GM12878 (cell line): ENCODE data around the gene HEPACAM. TPM values are rescaled to one million over a fixed set of nuclear protein-coding genes. Genes with fewer than 3 reads are reported as not detected.

ENCODE experiments used
- BACH1 ChIP-seq: fragments of 450-650 bp; IDR thresholded peaks from 2 replicates; pipeline ENCODE4 v1.6.1; 2017; ENCODE audit warnings: mild to moderate bottlenecking, borderline replicate concordance
- BCL11A ChIP-seq: IDR thresholded peaks from 2 replicates; pipeline ENCODE4 v1.6.1; 2011; ENCODE audit warnings: low read depth, low read length
- CEBPB ChIP-seq, 2 experiments: fragments of 150-350 bp in 1 of 2; IDR thresholded peaks; 2 replicates each; pipeline ENCODE4 v1.6.1; 2012 to 2014; ENCODE audit warnings: low read depth in 2 of 2, low read length in 2 of 2, borderline replicate concordance in 1 of 2, inconsistent platforms in 1 of 2
- EGR1 ChIP-seq, 2 experiments: IDR thresholded peaks; 1 replicate in 1 of 2; 2 replicates in 1 of 2; pipeline ENCODE4 v1.6.1; 2011 to 2012; ENCODE audit warnings: low read depth in 2 of 2, low read length in 2 of 2, borderline replicate concordance in 1 of 2, mild to moderate bottlenecking in 1 of 2, moderate library complexity in 1 of 2
- GABPA ChIP-seq: IDR thresholded peaks from 2 replicates; pipeline ENCODE4 v1.6.1; 2014; ENCODE audit warnings: antibody characterized with exemption, low read depth, mild to moderate bottlenecking, inconsistent platforms
- GATAD2B ChIP-seq: fragments of 450-650 bp; conservative IDR thresholded peaks from 2 replicates; pipeline ENCODE4 v1.6.1; 2017; ENCODE audit warnings: low read depth, mild to moderate bottlenecking, moderate library complexity
- IRF4 ChIP-seq: IDR thresholded peaks from 2 replicates; pipeline ENCODE4 v1.6.1; 2011; ENCODE audit warnings: low read depth, low read length
- KDM1A ChIP-seq: fragments of 200-600 bp; sonication (generic); IDR thresholded peaks from 2 replicates; pipeline ENCODE4 v1.6.1; 2016; ENCODE audit warnings: borderline replicate concordance
- NFIC ChIP-seq: IDR thresholded peaks from 2 replicates; pipeline ENCODE4 v1.6.1; 2012; ENCODE audit warnings: low read depth, mild to moderate bottlenecking, inconsistent platforms, low read length, moderate library complexity
- NRF1 ChIP-seq: conservative IDR thresholded peaks from 2 replicates; pipeline ENCODE4 v1.6.1; 2011; ENCODE audit warnings: mild to moderate bottlenecking, low read depth, low read length, improper control_type of control experiment
- PAX8 ChIP-seq: fragments of 450-650 bp; IDR thresholded peaks from 2 replicates; pipeline ENCODE4 v1.6.1; 2017; ENCODE audit warnings: mild to moderate bottlenecking, moderate library complexity
- POLR2A ChIP-seq: IDR thresholded peaks from 2 replicates; pipeline ENCODE4 v1.6.1; 2011; ENCODE audit warnings: low read depth, mild to moderate bottlenecking, low read length
- RFX5 ChIP-seq: IDR thresholded peaks from 2 replicates; pipeline ENCODE4 v1.6.1; 2011; ENCODE audit warnings: low read depth, low read length, improper control_type of control experiment
- TCF12 ChIP-seq: IDR thresholded peaks from 2 replicates; pipeline ENCODE4 v1.6.1; 2011; ENCODE audit warnings: low read depth, mild to moderate bottlenecking, low read length
- polyA plus RNA-seq, 11 experiments: library from polyadenylated mRNA; depleted of rRNA in 4 of 11; unstranded in 6 of 11; stranded (reverse) in 5 of 11; fragments of >200 nt; fragmentation: Nextera tagmentation in 4 of 11; fragmentation: Illumina TruSeq in 1 of 11; extraction: Ambion mirVana in 4 of 11; extraction: Trizol in 1 of 11; gene quantifications; 1 replicate in 1 of 11; 2 replicates in 10 of 11; pipeline versions ENCODE4 v1.2.1 to v1.2.3, GENCODE V29; 2011 to 2016; ENCODE audit warnings: inconsistent platforms in 2 of 11, missing spikeins in 2 of 11, low read depth in 1 of 11
- total RNA-seq, 4 experiments: library from RNA; depleted of rRNA in 3 of 4; stranded (reverse); fragments of >200 nt in 3 of 4; fragmentation: Illumina TruSeq in 1 of 4; extraction: Trizol in 1 of 4; gene quantifications; 2 replicates each; pipeline versions ENCODE4 v1.2.1 to v1.2.3, GENCODE V29; 2013 to 2021
- TF ChIP-seq, protein P1 (sequence below): IDR thresholded peaks from 2 replicates; pipeline ENCODE4 v1.6.1; 2012; ENCODE audit warnings: low read depth, low read length, improper control_type of control experiment
- TF ChIP-seq, protein P2 (sequence below): fragments of 450-650 bp; IDR thresholded peaks from 2 replicates; pipeline ENCODE4 v1.6.1; 2017; ENCODE audit warnings: mild to moderate bottlenecking, moderate library complexity
- TF ChIP-seq, protein P3 (sequence below): IDR thresholded peaks from 2 replicates; pipeline ENCODE4 v1.6.1; 2012; ENCODE audit warnings: low read length, inconsistent platforms
- TF ChIP-seq, protein P4 (sequence below): fragments of 450-650 bp; conservative IDR thresholded peaks from 2 replicates; pipeline ENCODE4 v1.6.1; 2017; ENCODE audit warnings: mild to moderate bottlenecking, moderate library complexity
- TF ChIP-seq, protein P5 (sequence below): fragments of 450-650 bp; IDR thresholded peaks from 2 replicates; pipeline ENCODE4 v1.6.1; 2018; ENCODE audit warnings: borderline replicate concordance, mild to moderate bottlenecking; ENCODE audit not compliant: partially characterized antibody

HEPACAM gene
- total and polyA plus RNA-seq, 10 of the 15 experiments (the other 5 are each of a cell fraction or from before 2014, with no cell fraction given), result 0.03 TPM; not detected in 9

- no peak for TF ChIP-seq CEBPB (IDR thresholded peaks at IDR 0.05; ENCODE audit: borderline replicate concordance in 1 of 2, low read depth in 2 of 2, low read length in 2 of 2)
- no peak for TF ChIP-seq NFIC
- TF ChIP-seq EGR1 (IDR thresholded peaks at IDR 0.05; ENCODE audit: borderline replicate concordance in 1 of 2, low read depth in 2 of 2, low read length in 2 of 2), result no peak
- no peak for TF ChIP-seq TCF12
- TF ChIP-seq BCL11A, result no peak
- TF ChIP-seq, protein P1, sequence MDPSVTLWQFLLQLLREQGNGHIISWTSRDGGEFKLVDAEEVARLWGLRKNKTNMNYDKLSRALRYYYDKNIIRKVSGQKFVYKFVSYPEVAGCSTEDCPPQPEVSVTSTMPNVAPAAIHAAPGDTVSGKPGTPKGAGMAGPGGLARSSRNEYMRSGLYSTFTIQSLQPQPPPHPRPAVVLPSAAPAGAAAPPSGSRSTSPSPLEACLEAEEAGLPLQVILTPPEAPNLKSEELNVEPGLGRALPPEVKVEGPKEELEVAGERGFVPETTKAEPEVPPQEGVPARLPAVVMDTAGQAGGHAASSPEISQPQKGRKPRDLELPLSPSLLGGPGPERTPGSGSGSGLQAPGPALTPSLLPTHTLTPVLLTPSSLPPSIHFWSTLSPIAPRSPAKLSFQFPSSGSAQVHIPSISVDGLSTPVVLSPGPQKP, result peak; percentile 51; the same call in 1 of the 2 replicates
- TF ChIP-seq, protein P2, sequence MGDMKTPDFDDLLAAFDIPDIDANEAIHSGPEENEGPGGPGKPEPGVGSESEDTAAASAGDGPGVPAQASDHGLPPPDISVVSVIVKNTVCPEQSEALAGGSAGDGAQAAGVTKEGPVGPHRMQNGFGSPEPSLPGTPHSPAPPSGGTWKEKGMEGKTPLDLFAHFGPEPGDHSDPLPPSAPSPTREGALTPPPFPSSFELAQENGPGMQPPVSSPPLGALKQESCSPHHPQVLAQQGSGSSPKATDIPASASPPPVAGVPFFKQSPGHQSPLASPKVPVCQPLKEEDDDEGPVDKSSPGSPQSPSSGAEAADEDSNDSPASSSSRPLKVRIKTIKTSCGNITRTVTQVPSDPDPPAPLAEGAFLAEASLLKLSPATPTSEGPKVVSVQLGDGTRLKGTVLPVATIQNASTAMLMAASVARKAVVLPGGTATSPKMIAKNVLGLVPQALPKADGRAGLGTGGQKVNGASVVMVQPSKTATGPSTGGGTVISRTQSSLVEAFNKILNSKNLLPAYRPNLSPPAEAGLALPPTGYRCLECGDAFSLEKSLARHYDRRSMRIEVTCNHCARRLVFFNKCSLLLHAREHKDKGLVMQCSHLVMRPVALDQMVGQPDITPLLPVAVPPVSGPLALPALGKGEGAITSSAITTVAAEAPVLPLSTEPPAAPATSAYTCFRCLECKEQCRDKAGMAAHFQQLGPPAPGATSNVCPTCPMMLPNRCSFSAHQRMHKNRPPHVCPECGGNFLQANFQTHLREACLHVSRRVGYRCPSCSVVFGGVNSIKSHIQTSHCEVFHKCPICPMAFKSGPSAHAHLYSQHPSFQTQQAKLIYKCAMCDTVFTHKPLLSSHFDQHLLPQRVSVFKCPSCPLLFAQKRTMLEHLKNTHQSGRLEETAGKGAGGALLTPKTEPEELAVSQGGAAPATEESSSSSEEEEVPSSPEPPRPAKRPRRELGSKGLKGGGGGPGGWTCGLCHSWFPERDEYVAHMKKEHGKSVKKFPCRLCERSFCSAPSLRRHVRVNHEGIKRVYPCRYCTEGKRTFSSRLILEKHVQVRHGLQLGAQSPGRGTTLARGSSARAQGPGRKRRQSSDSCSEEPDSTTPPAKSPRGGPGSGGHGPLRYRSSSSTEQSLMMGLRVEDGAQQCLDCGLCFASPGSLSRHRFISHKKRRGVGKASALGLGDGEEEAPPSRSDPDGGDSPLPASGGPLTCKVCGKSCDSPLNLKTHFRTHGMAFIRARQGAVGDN, result no peak
- TF ChIP-seq GABPA, result no peak
- peak; percentile 65 for TF ChIP-seq POLR2A
- TF ChIP-seq NRF1, result no peak
- no peak for TF ChIP-seq PAX8
- TF ChIP-seq IRF4, result no peak
- TF ChIP-seq, protein P3, sequence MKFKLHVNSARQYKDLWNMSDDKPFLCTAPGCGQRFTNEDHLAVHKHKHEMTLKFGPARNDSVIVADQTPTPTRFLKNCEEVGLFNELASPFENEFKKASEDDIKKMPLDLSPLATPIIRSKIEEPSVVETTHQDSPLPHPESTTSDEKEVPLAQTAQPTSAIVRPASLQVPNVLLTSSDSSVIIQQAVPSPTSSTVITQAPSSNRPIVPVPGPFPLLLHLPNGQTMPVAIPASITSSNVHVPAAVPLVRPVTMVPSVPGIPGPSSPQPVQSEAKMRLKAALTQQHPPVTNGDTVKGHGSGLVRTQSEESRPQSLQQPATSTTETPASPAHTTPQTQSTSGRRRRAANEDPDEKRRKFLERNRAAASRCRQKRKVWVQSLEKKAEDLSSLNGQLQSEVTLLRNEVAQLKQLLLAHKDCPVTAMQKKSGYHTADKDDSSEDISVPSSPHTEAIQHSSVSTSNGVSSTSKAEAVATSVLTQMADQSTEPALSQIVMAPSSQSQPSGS, result no peak
- TF ChIP-seq KDM1A, result no peak
- no peak for TF ChIP-seq BACH1
- TF ChIP-seq RFX5, result no peak
- TF ChIP-seq, protein P4, sequence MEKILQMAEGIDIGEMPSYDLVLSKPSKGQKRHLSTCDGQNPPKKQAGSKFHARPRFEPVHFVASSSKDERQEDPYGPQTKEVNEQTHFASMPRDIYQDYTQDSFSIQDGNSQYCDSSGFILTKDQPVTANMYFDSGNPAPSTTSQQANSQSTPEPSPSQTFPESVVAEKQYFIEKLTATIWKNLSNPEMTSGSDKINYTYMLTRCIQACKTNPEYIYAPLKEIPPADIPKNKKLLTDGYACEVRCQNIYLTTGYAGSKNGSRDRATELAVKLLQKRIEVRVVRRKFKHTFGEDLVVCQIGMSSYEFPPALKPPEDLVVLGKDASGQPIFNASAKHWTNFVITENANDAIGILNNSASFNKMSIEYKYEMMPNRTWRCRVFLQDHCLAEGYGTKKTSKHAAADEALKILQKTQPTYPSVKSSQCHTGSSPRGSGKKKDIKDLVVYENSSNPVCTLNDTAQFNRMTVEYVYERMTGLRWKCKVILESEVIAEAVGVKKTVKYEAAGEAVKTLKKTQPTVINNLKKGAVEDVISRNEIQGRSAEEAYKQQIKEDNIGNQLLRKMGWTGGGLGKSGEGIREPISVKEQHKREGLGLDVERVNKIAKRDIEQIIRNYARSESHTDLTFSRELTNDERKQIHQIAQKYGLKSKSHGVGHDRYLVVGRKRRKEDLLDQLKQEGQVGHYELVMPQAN, result no peak
- TF ChIP-seq, protein P5, sequence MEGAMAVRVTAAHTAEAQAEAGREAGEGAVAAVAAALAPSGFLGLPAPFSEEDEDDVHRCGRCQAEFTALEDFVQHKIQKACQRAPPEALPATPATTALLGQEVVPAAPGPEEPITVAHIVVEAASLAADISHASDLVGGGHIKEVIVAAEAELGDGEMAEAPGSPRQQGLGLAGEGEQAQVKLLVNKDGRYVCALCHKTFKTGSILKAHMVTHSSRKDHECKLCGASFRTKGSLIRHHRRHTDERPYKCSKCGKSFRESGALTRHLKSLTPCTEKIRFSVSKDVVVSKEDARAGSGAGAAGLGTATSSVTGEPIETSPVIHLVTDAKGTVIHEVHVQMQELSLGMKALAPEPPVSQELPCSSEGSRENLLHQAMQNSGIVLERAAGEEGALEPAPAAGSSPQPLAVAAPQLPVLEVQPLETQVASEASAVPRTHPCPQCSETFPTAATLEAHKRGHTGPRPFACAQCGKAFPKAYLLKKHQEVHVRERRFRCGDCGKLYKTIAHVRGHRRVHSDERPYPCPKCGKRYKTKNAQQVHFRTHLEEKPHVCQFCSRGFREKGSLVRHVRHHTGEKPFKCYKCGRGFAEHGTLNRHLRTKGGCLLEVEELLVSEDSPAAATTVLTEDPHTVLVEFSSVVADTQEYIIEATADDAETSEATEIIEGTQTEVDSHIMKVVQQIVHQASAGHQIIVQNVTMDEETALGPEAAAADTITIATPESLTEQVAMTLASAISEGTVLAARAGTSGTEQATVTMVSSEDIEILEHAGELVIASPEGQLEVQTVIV, result no peak
- peak; percentile 72; the same call in 1 of the 2 replicates for TF ChIP-seq GATAD2B
Observed at GRCh38 chr11:124875943-124876817, 59.7 kb downstream of the HEPACAM start (continued).
